Ishikawa (cell line): ENCODE measurements around the gene AP4B1.

ENCODE experiments used
- CEBPB ChIP-seq: IDR thresholded peaks from 2 replicates; pipeline ENCODE4 v1.6.1; 2012
- CREB1 ChIP-seq: IDR thresholded peaks from 2 replicates; pipeline ENCODE4 v1.6.1; 2012; ENCODE audit warnings: low read depth
- EGR1 ChIP-seq: IDR thresholded peaks from 2 replicates; pipeline ENCODE4 v1.6.1; 2012
- EP300 ChIP-seq: IDR thresholded peaks from 2 replicates; pipeline ENCODE4 v1.6.1; 2012; ENCODE audit warnings: borderline replicate concordance
- FOXM1 ChIP-seq: IDR thresholded peaks from 2 replicates; pipeline ENCODE4 v1.6.1; 2012; ENCODE audit warnings: low read depth, borderline replicate concordance
- MAX ChIP-seq: IDR thresholded peaks from 2 replicates; pipeline ENCODE4 v1.6.1; 2012
- NFIC ChIP-seq: IDR thresholded peaks from 2 replicates; pipeline ENCODE4 v1.6.1; 2012
- RAD21 ChIP-seq: IDR thresholded peaks from 2 replicates; pipeline ENCODE4 v1.6.1; 2012; ENCODE audit warnings: low read depth
- REST ChIP-seq: IDR thresholded peaks from 2 replicates; pipeline ENCODE4 v1.6.1; 2012; ENCODE audit warnings: low read depth, mild to moderate bottlenecking
- TAF1 ChIP-seq: IDR thresholded peaks from 2 replicates; pipeline ENCODE4 v1.6.1; 2012; ENCODE audit warnings: low read depth, mild to moderate bottlenecking
- TCF12 ChIP-seq: IDR thresholded peaks from 2 replicates; pipeline ENCODE4 v1.6.1; 2012; ENCODE audit warnings: low read depth
- TEAD4 ChIP-seq: IDR thresholded peaks from 2 replicates; pipeline ENCODE4 v1.6.1; 2012
- USF1 ChIP-seq: IDR thresholded peaks from 2 replicates; pipeline ENCODE4 v1.6.1; 2012
- YY1 ChIP-seq: IDR thresholded peaks from 2 replicates; pipeline ENCODE4 v1.6.1; 2012; ENCODE audit warnings: low read depth
- ZBTB7A ChIP-seq: IDR thresholded peaks from 2 replicates; pipeline ENCODE4 v1.6.1; 2012; ENCODE audit warnings: low read depth

Gene AP4B1

GRCh38 chr1:113855630-113856400 lies 48.8 kb downstream of the AP4B1 start:
- no peak for TF ChIP-seq USF1
- TF ChIP-seq NFIC, result no peak
- TF ChIP-seq ZBTB7A, result no peak
- TF ChIP-seq MAX, result no peak

- TF ChIP-seq TCF12 (no peak), FOXM1 (no peak), MAX (no peak), EGR1 (no peak), EP300 (no peak), YY1 (no peak), TAF1 (no peak), TEAD4 (no peak), REST (no peak), ZBTB7A (no peak)
Measured at GRCh38 chr1:113854234-113854633, 50.4 kb downstream of the AP4B1 start.

GRCh38 chr1:113850127-113850796 lies 54.3 kb downstream of the AP4B1 start:
- TF ChIP-seq TEAD4, result no peak
- TF ChIP-seq TAF1, result no peak
- TF ChIP-seq YY1, result no peak
- TF ChIP-seq EP300, result no peak
- no peak for TF ChIP-seq MAX
- no peak for TF ChIP-seq EGR1
- TF ChIP-seq TCF12, result no peak
- no peak for TF ChIP-seq REST
- no peak for TF ChIP-seq CREB1
- TF ChIP-seq ZBTB7A, result no peak
- TF ChIP-seq CEBPB, result no peak
- TF ChIP-seq FOXM1, result no peak
- no peak for TF ChIP-seq NFIC

GRCh38 chr1:113849072-113849471 lies 55.5 kb downstream of the AP4B1 start:
- TF ChIP-seq RAD21, result no peak
- TF ChIP-seq MAX, result no peak
- no peak for TF ChIP-seq CREB1
- TF ChIP-seq ZBTB7A, result no peak
- TF ChIP-seq TEAD4, result no peak
- no peak for TF ChIP-seq YY1
- no peak for TF ChIP-seq CEBPB
- TF ChIP-seq REST, result no peak
- TF ChIP-seq NFIC, result no peak
- TF ChIP-seq EP300, result no peak
- no peak for TF ChIP-seq USF1
